Measurements from ENCODE around the gene RFX8. TPM values are rescaled to one million over a fixed set of nuclear protein-coding genes. Genes with fewer than 3 reads are reported as not detected.
"Not testable (repeated sequence)": the region's sequence is repeated elsewhere in the genome, so short reads cannot be mapped to it uniquely, and the experiment has no call there.

The RFX8 gene
- total RNA-seq, 2 donors from 2014 or later = 1.4 to 2.3 TPM

DNA sequence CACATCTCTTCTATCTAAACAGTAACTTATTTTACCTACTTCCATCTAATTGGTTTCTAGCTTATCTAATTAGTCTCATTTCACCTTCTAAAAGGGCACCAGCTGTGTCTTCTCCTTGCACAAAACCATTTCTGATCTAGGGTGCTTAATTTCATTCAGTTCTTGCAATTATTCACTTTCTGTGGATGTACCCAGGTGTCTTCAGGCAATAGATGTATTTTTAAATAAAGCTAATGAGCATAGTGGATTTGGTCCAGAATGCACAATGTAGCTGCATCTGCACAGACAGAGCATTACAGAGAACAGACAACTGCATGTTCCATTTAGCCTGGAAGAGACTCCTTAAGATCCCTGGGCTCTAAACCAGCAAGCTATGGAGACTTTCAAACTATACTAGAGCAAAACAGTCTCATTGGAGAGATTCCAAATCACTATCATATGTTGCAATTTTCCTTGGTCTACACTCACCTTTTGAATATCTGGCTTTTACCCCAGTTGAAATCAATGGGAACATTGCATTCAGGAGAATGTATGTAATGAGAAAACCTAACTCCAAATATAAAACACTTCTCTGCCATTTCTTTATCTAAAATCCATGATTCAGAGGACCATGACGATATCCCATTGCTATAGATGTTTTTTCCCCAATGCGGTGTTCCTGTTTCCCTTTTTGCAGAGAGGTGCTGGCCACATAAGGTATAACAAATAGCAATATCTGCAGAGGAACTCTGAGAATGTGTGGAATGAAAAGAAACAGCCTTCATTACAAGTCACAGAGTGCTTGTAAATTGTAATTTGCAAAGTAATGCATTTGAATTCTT, 3.5 kb upstream of the RFX8 start:
- no peak overlapping the region for H3K4me3 Mint-ChIP-seq
- peaks cover 37% of the 10 kb centered on the region for H3K27me3 Mint-ChIP-seq (ENCODE audit: low read depth)
- peaks cover 0 to 1% of the 10 kb centered on the region in 2 donors for H3K36me3 Mint-ChIP-seq (ENCODE audit: insufficient read depth in 2 of 2)
- peaks cover 29% of the 10 kb centered on the region for H3K4me1 Mint-ChIP-seq (ENCODE audit: low read depth)
- H3K27ac Mint-ChIP-seq = no peak overlapping the region
- DNase-seq (no peak), ATAC-seq (replicated peaks in 1 of 2) (no peak)
- H3K9me3 Mint-ChIP-seq = no peaks in the 10 kb centered on the region

GRCh38 chr2:101477556-101477955, 2.6 kb upstream of the RFX8 start:
- Mint-ChIP-seq H3K27me3 (ENCODE audit: low read depth) (peaks cover 37% of the 10 kb centered on the region), H3K27ac (no peak overlapping the region), H3K4me1 (ENCODE audit: low read depth) (peaks cover 29% of the 10 kb centered on the region), H3K4me3 (no peak overlapping the region), H3K9me3 (no peaks in the 10 kb centered on the region), H3K36me3 (ENCODE audit: insufficient read depth in 2 of 2) (peaks cover 0 to 1% of the 10 kb centered on the region in 2 donors)
- DNase-seq (no peak), ATAC-seq (replicated peaks in 1 of 2) (no peak)

GRCh38 chr2:101476605-101477208, 1.8 kb upstream of the RFX8 start:
- no peak for DNase-seq
- peaks cover 29% of the 10 kb centered on the region for H3K4me1 Mint-ChIP-seq (ENCODE audit: low read depth)
- peaks cover 0 to 1% of the 10 kb centered on the region in 2 donors for H3K36me3 Mint-ChIP-seq (ENCODE audit: insufficient read depth in 2 of 2)
- no peaks in the 10 kb centered on the region for H3K9me3 Mint-ChIP-seq
- peaks cover 37% of the 10 kb centered on the region for H3K27me3 Mint-ChIP-seq (ENCODE audit: low read depth)
- ATAC-seq (replicated peaks in 1 of 2) = no peak
- no peak overlapping the region for H3K27ac Mint-ChIP-seq
- H3K4me3 Mint-ChIP-seq = no peak overlapping the region

GRCh38 chr2:101473911-101474701, 806 bp downstream of the RFX8 start:
- peak; percentile 54 to 70 for DNase-seq
- H3K4me3 Mint-ChIP-seq = peak overlapping the region; percentile 83 to 86
- H3K27ac Mint-ChIP-seq = peak overlapping the region; percentile 35
- peaks cover 28% of the 10 kb centered on the region for H3K27me3 Mint-ChIP-seq (ENCODE audit: low read depth)
- ATAC-seq (replicated peaks in 1 of 2) = peak; percentile 59 to 75
- H3K4me1 Mint-ChIP-seq (ENCODE audit: low read depth) = peaks cover 11% of the 10 kb centered on the region
- no peaks in the 10 kb centered on the region for H3K9me3 Mint-ChIP-seq
- H3K36me3 Mint-ChIP-seq (ENCODE audit: insufficient read depth in 2 of 2) = peaks cover 0 to 1% of the 10 kb centered on the region in 2 donors

DNA sequence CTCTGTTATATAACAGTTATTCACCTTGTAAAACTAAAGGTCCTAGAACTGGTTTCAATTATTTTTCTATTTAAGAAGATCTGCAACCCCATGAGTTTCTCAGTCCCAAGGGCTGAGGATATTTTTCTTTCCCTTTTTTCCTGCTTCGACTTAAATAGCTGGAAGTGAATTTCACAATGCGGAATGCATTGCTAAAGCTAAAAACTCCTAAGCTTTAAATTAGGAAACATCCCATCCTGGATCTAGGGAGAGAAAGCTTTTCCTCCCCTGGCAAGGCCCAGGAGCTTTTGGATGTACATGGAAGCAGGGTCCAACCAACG, 1.4 kb downstream of the RFX8 start:
- peaks cover 24% of the 10 kb centered on the region for H3K27me3 Mint-ChIP-seq (ENCODE audit: low read depth)
- peak overlapping the region; percentile 79 to 82 for H3K4me3 Mint-ChIP-seq
- no peak for ATAC-seq (replicated peaks in 1 of 2)
- H3K9me3 Mint-ChIP-seq = no peaks in the 10 kb centered on the region
- no peak for DNase-seq
- peaks cover 11% of the 10 kb centered on the region for H3K4me1 Mint-ChIP-seq (ENCODE audit: low read depth)
- peak overlapping the region; percentile 35 for H3K27ac Mint-ChIP-seq
- H3K36me3 Mint-ChIP-seq (ENCODE audit: insufficient read depth in 2 of 2) = peaks cover 0 to 1% of the 10 kb centered on the region in 2 donors

GRCh38 chr2:101469863-101470262, 5.0 kb downstream of the RFX8 start:
- H3K27me3 Mint-ChIP-seq (ENCODE audit: low read depth) = peaks cover 4% of the 10 kb centered on the region
- H3K4me3 Mint-ChIP-seq = no peak overlapping the region
- no peak overlapping the region for H3K27ac Mint-ChIP-seq
- ATAC-seq (replicated peaks in 1 of 2) (no peak), DNase-seq (no peak)
- H3K4me1 Mint-ChIP-seq (ENCODE audit: low read depth) = peaks cover 1% of the 10 kb centered on the region
- H3K9me3 Mint-ChIP-seq = no peaks in the 10 kb centered on the region
- H3K36me3 Mint-ChIP-seq (ENCODE audit: insufficient read depth in 2 of 2) = peaks cover 0 to 1% of the 10 kb centered on the region in 2 donors

DNA sequence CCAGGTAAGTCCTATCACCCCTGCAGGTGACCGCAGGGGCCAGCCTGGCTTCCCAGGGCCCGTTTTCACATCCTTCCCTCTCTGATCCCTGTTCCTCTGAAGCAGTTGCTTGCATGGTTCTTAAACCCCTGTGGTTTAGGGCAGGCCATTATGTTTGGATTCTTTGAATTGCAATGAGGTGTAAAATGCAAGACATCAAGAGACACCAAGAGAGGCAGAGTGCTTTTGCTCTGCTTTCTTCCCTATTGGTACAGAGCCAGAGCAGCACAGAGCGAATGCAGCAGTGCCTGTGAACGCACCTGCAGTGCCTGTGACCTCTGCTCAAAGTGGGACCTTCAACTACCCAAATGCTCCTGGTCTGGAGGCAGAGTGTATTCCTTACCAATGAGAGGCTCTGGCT, 7.6 kb downstream of the RFX8 start:
- Mint-ChIP-seq H3K4me3 (no peak overlapping the region), H3K4me1 (ENCODE audit: low read depth) (no peaks in the 10 kb centered on the region), H3K36me3 (ENCODE audit: insufficient read depth in 2 of 2) (no peaks in the 10 kb centered on the region), H3K27me3 (ENCODE audit: low read depth) (no peaks in the 10 kb centered on the region), H3K27ac (no peak overlapping the region), H3K9me3 (no peaks in the 10 kb centered on the region)
- no peak for ATAC-seq (replicated peaks in 1 of 2)
- DNase-seq = no peak

DNA sequence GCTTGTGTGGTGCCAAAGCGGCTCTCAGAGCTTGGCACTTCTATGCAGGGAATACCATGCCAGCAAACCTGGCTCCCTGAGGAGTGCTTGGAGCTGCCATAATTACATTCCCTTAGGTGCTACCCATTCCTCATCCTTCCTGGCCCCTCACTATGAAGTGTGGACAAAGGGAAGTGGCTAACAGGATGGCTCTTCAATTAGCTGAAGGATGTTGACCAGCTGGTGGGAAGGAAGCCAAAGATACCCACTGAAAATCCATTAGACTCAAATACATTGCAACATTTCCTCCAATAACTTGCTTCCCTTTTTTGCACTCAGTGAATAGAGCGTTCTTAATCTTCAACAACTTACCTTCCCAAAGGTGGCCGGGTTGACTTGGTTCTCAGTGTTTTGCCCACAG, 8.5 kb downstream of the RFX8 start:
- Mint-ChIP-seq H3K4me1 (ENCODE audit: low read depth) (no peaks in the 10 kb centered on the region), H3K27me3 (ENCODE audit: low read depth) (no peaks in the 10 kb centered on the region), H3K27ac (no peak overlapping the region)

DNA sequence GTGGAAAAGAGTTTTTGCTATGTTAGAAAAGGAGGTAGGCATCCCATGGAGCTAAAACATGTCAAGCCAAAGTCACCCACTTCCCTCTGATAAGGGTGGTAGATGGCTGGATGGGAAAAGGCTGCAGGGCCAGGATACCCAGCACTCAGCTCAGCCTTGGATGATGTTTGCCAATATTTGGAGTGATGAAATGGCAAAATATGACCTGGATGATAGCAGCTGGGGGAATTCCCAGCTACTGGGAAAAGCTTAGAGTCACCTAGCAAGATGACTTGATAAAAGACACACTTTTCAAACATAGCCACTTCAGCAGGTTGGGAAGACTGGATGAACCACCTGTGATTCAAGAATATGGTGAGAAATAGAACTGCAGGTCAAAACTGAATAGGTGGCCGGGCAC, 10.1 kb downstream of the RFX8 start:
- no peak overlapping the region for H3K4me3 Mint-ChIP-seq
- no peaks in the 10 kb centered on the region for H3K36me3 Mint-ChIP-seq (ENCODE audit: insufficient read depth in 2 of 2)
- DNase-seq = no peak

More for the DNA sequence above, 8.5 kb downstream of the RFX8 start:
- no peaks in the 10 kb centered on the region for H3K36me3 Mint-ChIP-seq (ENCODE audit: insufficient read depth in 2 of 2)
- no peak for DNase-seq
- no peak for ATAC-seq (replicated peaks in 1 of 2)
- H3K4me3 Mint-ChIP-seq = no peak overlapping the region
- H3K9me3 Mint-ChIP-seq = no peaks in the 10 kb centered on the region

DNA sequence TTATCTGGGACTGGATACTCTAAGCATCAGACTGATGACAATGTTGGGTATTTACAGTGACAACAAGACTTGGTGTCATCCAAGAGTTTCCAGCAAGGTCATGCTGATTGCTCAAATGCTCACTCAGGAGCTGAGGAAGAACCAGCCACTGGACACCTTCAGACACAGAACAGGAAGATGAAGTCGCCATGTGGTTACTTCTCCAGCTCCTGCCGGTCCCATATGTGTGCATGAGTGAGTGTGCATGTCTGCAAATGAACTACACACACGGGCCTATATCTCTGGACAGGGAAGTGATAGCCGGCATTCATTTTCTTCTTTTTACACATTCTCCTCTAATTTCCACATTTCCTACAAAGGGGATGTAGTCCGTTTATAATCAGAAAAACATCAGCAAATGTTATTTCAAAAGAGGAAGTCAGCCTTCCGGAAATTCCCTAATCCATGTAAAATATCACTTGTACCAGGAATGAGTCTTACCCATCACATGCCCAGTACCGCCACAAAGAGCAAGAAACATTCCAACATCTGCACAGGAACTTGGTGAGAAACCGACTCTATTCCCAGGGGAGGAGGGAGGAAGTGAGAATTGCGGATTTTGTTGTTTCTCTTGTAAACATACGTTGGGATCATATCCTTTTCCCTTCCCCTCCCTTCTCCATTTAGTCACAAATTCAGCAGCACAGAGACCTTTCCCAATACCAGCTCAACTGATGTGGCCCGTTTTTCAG, 10.8 kb downstream of the RFX8 start:
- peak in 1 of 2 donors; percentile 32 for ATAC-seq (replicated peaks in 1 of 2)
- no peak overlapping the region for H3K4me3 Mint-ChIP-seq
- H3K36me3 Mint-ChIP-seq (ENCODE audit: insufficient read depth in 2 of 2) = no peaks in the 10 kb centered on the region
- H3K9me3 Mint-ChIP-seq = no peaks in the 10 kb centered on the region
- H3K27me3 Mint-ChIP-seq (ENCODE audit: low read depth) = no peaks in the 10 kb centered on the region
- no peak overlapping the region for H3K27ac Mint-ChIP-seq
- no peaks in the 10 kb centered on the region for H3K4me1 Mint-ChIP-seq (ENCODE audit: low read depth)
- DNase-seq = no peak

More for the DNA sequence above, 10.1 kb downstream of the RFX8 start:
- Mint-ChIP-seq H3K9me3 (no peaks in the 10 kb centered on the region), H3K27me3 (ENCODE audit: low read depth) (no peaks in the 10 kb centered on the region), H3K27ac (no peak overlapping the region), H3K4me1 (ENCODE audit: low read depth) (no peaks in the 10 kb centered on the region)
- no peak for ATAC-seq (replicated peaks in 1 of 2)

GRCh38 chr2:101463421-101463820, 11.5 kb downstream of the RFX8 start:
- DNase-seq (no peak), ATAC-seq (replicated peaks in 1 of 2) (no peak)
- no peak overlapping the region for H3K27ac Mint-ChIP-seq
- no peaks in the 10 kb centered on the region for H3K36me3 Mint-ChIP-seq (ENCODE audit: insufficient read depth in 2 of 2)
- no peaks in the 10 kb centered on the region for H3K27me3 Mint-ChIP-seq (ENCODE audit: low read depth)
- no peak overlapping the region for H3K4me3 Mint-ChIP-seq
- no peaks in the 10 kb centered on the region for H3K9me3 Mint-ChIP-seq
- no peaks in the 10 kb centered on the region for H3K4me1 Mint-ChIP-seq (ENCODE audit: low read depth)

GRCh38 chr2:101461381-101461780, 13.5 kb downstream of the RFX8 start:
- Mint-ChIP-seq H3K9me3 (no peaks in the 10 kb centered on the region), H3K4me1 (ENCODE audit: low read depth) (no peaks in the 10 kb centered on the region), H3K4me3 (no peak overlapping the region), H3K27me3 (ENCODE audit: low read depth) (no peaks in the 10 kb centered on the region), H3K36me3 (ENCODE audit: insufficient read depth in 2 of 2) (no peaks in the 10 kb centered on the region), H3K27ac (no peak overlapping the region)
- no peak for ATAC-seq (replicated peaks in 1 of 2)
- DNase-seq = no peak

- H3K4me3 Mint-ChIP-seq; H3K36me3 Mint-ChIP-seq (ENCODE audit: insufficient read depth in 2 of 2); H3K9me3 Mint-ChIP-seq; ATAC-seq (replicated peaks in 1 of 2); H3K27ac Mint-ChIP-seq; DNase-seq; H3K27me3 Mint-ChIP-seq (ENCODE audit: low read depth); H3K4me1 Mint-ChIP-seq (ENCODE audit: low read depth): not testable (repeated sequence)
These were observed 20.5 kb downstream of the RFX8 start for GRCh38 chr2:101454408-101454807.

Measured in activated T-cell treated with anti-CD3 and anti-CD28 coated beads, Interleukin-2, amount 50 U/mL, for 72 hours (primary cell).